Upper lobe of right lung (tissue), 1 donor: ENCODE data around the gene DLGAP3. TPM values are rescaled to one million over a fixed set of nuclear protein-coding genes. Genes with fewer than 3 reads are reported as not detected.
A peak's percentile ranks its signal among the peaks of the same experiment; 100 is the strongest.

Experiments used
- ATAC-seq: fragments of 200-7000 bp; cut with Tn5 transposase; one replicate; pipeline ENCODE4 v1.9.1; 2020; ENCODE audit warnings: mild to moderate bottlenecking, moderate library complexity
- DNase-seq: peaks from one replicate; pipeline ENCODE4 v3.0.0-alpha.2; 2020
- H3K27ac ChIP-seq: fragments of 200-600 bp; one replicate; pipeline ENCODE4 v1.8.0; 2022
- H3K27me3 ChIP-seq: fragments of 200-600 bp; one replicate; pipeline ENCODE4 v1.8.0; 2022; ENCODE audit warnings: mild to moderate bottlenecking
- H3K36me3 ChIP-seq: fragments of 200-600 bp; one replicate; pipeline ENCODE4 v1.8.0; 2022
- H3K4me1 ChIP-seq: fragments of 200-600 bp; one replicate; pipeline ENCODE4 v1.8.0; 2022
- H3K4me3 ChIP-seq: fragments of 200-600 bp; one replicate; pipeline ENCODE4 v1.8.0; 2022; ENCODE audit warnings: mild to moderate bottlenecking
- H3K9me3 ChIP-seq: fragments of 200-600 bp; one replicate; pipeline ENCODE4 v1.8.0; 2022
- CTCF ChIP-seq: fragments of 200-600 bp; IDR thresholded peaks from one replicate; pipeline ENCODE4 v1.8.0; 2022; ENCODE audit warnings: antibody characterized with exemption
- intact Hi-C: fragments of 100-400 bp; cut with DNase I; formaldehyde crosslinking; loops from one replicate; pipeline ENCODE4 v1.11.0; 2022
- total RNA-seq: library from RNA; stranded (reverse); fragmentation: NEBNext Ultra II Directional; extraction: Animal tissue kit (Norgen Biotek cat#: 25700); gene quantifications from one replicate; pipeline ENCODE4 v1.2.1, GENCODE V29; 2021
- donor health status: DM: no; HTN: yes; CAD: no; lungs with severe emphysema.

The DLGAP3 gene
- total RNA-seq, 1 donor from 2014 or later, result 0.35 TPM

GRCh38 chr1:34898330-34898761 lies 31.1 kb downstream of the DLGAP3 start:
- Histone ChIP-seq H3K27ac (no peak overlapping the region), H3K36me3 (no peaks in the 10 kb centered on the region), H3K4me1 (no peaks in the 10 kb centered on the region), H3K27me3 (peaks cover 16% of the 10 kb centered on the region), H3K9me3 (no peaks in the 10 kb centered on the region), H3K4me3 (no peak overlapping the region)
- no peak for ATAC-seq
- DNase-seq, result no peak
- TF ChIP-seq CTCF, result no peak
- intact Hi-C loops, result no loop called here

GRCh38 chr1:34896612-34897011 lies 32.8 kb downstream of the DLGAP3 start:
- no peak for TF ChIP-seq CTCF
- H3K27me3 ChIP-seq, result peaks cover 12% of the 10 kb centered on the region
- no peak overlapping the region for H3K27ac ChIP-seq
- ATAC-seq, result no peak
- H3K36me3 ChIP-seq, result no peaks in the 10 kb centered on the region
- no peak for DNase-seq
- intact Hi-C loops, result no loop called here
- H3K4me1 ChIP-seq, result no peaks in the 10 kb centered on the region
- H3K4me3 ChIP-seq, result no peak overlapping the region
- H3K9me3 ChIP-seq, result peaks cover 5% of the 10 kb centered on the region

GRCh38 chr1:34889705-34890104 lies 39.7 kb downstream of the DLGAP3 start:
- DNase-seq (no peak), ATAC-seq (no peak)
- H3K27me3 ChIP-seq, result peaks cover 24% of the 10 kb centered on the region
- no peak overlapping the region for H3K27ac ChIP-seq
- H3K4me1 ChIP-seq, result peaks cover 5% of the 10 kb centered on the region
- no peak overlapping the region for H3K4me3 ChIP-seq
- no peak for TF ChIP-seq CTCF
- H3K36me3 ChIP-seq, result no peaks in the 10 kb centered on the region
- H3K9me3 ChIP-seq, result peaks cover 7% of the 10 kb centered on the region
- intact Hi-C loops, result no loop called here

- DNase-seq, result no peak
- no peaks in the 10 kb centered on the region for H3K36me3 ChIP-seq
- no peak overlapping the region for H3K4me3 ChIP-seq
- no peak overlapping the region for H3K27ac ChIP-seq
- peaks cover 45% of the 10 kb centered on the region for H3K27me3 ChIP-seq
- H3K4me1 ChIP-seq, result peaks cover 5% of the 10 kb centered on the region
- H3K9me3 ChIP-seq, result peaks cover 7% of the 10 kb centered on the region
- no peak for TF ChIP-seq CTCF
- no peak for ATAC-seq
- intact Hi-C loops, result no loop called here
Observed at GRCh38 chr1:34887593-34887992, 41.9 kb downstream of the DLGAP3 start.

GRCh38 chr1:34885405-34886247 lies 43.8 kb downstream of the DLGAP3 start:
- Histone ChIP-seq H3K27ac (no peak overlapping the region), H3K9me3 (no peaks in the 10 kb centered on the region), H3K36me3 (no peaks in the 10 kb centered on the region), H3K4me1 (peaks cover 5% of the 10 kb centered on the region), H3K4me3 (peak overlapping the region; percentile 29), H3K27me3 (peaks cover 45% of the 10 kb centered on the region)
- intact Hi-C loops, result no loop called here
- TF ChIP-seq CTCF, result no peak
- ATAC-seq (peak; percentile 82), DNase-seq (peak; percentile 70)
